GM21528 (cell line): ENCODE data around the gene KRT6C.
"Not testable (repeated sequence)": the region's sequence is repeated elsewhere in the genome, so short reads cannot be mapped to it uniquely, and the experiment has no call there.

Experiments
- ATAC-seq: cut with Tn5 transposase; IDR thresholded peaks from one replicate; pipeline ENCODE4 v1.9.1; 2021; ENCODE audit warnings: mild to moderate bottlenecking, moderate library complexity; ENCODE audit not compliant: unreplicated experiment, low FRiP score

Gene KRT6C

DNA sequence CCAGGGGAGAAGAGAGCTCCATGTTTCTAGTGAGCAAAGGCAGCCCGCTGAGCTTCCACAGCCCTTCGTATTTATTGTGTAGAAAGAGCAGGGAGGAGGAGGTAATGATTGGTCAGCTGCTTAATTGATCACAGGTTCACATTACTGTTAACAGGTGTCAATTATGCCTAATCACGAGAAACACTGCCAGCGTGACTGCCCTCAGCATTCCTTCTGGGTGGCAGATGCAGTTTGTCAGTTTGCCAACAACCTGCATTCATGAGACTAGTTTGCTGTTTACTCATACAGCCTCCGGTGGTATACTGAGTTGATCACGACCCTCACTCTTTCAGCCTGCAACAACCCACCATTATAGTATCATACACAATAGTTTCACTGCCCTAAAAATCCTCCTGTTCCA is 27.0 kb upstream of the KRT6C start:
- not testable (repeated sequence) for ATAC-seq

DNA sequence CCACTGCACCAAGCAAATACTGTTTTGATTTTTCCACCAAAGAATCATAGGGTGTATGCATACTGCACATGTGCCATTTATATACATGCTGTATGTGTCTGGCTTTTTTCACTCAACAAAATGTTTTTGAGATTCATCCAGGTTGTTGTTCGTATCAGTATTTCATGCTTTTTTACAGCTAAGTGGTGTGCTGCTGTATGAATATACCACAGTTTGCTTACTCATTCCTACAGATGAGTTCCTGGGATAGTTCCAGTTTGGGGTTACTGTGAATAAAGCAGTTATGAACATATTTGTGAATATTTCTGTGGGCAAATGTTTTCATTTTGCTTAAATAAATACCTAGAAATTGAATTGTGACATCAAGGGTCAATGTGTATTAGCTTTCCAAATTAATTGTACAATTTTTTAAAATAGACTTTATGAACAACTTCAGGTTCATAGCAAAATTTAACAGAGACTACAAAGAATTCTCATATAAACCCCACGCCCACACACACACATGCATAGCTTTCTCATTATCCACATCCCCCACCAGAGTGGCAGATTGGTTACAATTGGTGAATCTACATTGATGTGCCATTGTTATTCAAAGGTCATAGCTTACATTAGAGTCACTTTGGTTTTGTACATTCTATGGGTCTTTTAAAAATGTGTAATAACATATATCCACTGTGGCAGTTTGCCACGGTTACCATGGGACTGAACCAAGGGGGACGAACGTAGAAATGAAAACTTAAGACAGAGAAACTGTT is 26.4 kb upstream of the KRT6C start:
- ATAC-seq = no peak

DNA sequence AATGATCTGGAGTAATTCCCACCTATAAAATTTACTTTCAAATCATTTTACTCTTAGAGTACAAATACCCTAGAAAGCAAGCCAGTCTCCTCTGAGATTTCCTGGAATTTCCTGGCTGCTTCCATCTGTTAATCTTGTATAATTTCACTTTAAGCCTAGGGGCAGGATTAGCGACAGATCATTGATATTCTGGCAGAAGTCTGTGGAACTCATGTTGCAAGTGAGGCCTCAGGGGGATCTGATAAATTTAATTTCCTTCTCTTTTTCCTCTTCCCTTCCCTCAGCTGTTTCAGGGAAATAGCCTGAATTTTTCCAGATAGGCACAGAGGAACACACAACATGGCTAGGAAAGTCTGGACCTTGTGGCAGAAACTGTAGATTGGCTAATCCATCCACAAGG is 25.3 kb upstream of the KRT6C start:
- no peak for ATAC-seq

DNA sequence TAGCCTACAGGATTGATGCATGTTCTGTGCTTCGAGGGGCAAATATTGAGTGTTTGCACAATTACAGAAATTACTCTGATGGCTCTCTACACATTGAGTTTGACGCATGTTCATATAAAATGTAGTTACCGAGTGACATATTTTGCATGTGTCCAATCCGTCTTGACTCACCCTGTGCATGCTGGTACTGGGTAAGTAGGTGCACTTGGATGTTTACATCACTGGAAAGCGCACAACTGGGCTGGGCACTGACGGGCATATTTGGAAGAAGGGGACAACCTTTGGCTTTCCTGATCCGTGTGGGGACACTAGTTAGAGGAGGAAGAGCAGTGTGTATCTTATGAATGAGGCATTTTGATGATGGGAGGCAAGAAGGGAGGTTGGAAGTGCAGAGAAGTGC is 24.4 kb upstream of the KRT6C start:
- ATAC-seq = no peak

DNA sequence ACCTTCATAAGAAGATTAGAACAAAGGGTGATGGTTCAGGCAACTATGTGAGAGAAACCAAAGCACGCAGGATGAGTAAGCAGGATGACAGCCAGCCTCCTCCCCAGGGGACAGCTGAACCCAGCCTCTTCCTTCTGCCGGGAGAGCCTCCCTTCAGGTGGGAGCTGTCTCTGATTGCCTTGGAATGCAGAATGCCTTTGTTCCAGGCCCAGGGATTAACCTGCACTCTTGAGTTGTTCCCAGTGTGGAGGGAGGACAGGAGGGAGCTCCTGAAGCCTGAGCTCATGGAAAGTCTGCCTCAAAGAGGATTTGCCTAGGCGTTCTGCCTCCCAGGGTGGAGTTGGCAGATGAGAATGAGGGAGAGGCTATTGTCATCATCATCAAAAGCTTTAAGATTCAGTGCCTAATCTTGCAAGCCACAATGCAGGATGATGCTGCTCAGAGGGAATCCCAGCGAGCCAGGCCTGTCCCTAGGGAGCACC is 23.0 kb upstream of the KRT6C start:
- no peak for ATAC-seq

DNA sequence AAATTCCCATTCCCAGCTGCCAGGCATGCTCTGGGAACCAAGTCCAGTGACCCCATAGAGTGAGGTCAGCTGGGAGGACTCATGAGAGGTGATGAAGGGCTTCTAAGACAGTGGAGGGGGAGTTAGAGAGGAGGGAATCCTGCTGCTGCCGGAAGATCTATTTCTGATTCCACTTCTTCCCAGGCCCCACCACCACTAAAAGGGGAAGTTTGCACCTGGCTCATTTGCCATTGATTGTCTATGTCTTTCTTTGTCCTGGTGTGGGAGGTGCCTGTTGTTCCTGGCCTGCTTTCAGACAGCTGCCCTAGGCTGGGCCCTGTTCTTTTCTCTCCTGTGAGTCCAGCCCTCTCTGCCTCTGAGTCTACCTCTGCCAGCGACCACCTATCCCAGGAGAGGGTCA is 22.4 kb upstream of the KRT6C start:
- ATAC-seq = no peak

DNA sequence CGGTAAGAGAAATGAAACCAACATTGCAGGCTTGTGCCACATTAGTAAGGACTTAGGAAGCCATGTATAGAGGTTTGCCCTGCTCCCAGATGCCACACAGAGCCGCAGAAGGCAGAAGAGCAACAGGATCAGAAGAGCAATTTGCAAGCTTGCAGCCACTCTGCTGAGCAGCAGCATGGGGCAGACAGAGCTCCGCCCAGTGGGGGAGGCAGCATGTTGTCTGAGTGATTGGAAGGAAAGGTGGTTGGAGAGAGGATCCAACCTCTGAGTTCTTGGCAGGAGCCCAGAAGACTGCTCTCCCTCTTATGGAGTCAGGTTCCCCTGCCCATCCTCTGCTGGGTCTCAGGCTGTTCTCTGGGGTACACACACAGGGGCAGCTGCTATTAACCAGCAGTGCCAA is 21.8 kb upstream of the KRT6C start:
- ATAC-seq = no peak

DNA sequence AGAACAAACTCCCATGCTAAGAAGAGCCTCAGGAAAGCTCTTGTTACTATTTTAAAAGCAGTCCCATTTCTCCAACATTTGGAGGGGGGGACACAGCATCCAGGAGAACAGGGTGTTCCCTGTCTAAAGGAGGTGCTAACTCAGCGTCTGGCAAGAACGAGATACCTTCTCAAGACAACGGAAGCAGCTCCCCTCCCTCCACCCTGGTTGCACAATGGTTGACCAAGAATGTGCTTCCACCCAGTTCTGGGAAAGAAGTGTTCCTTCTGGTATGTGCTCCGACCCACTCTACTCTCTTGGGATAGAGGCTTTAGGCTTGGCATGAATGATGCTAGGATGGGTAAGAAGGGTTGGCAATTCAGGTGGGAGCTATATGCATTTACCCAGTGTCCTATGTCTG is 20.9 kb upstream of the KRT6C start:
- no peak for ATAC-seq

DNA sequence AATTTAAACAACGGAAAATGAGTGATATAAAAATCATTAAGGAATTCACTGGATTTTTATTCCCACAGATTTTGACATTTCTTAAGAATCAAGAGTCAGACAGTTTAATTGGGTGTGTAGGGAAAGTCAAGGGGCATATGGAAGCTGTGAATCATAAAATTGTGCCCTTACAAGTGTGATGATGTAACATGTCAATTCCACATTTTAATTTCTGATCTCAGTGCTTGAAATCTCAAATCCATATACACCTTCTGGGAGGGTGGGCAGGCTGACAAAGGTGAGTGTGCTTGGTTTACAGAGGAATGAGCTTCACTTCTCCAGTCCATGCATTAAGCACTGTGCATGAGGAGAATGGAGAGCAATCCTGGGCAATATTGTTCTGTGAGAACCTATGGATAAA is 20.5 kb upstream of the KRT6C start:
- ATAC-seq = no peak

DNA sequence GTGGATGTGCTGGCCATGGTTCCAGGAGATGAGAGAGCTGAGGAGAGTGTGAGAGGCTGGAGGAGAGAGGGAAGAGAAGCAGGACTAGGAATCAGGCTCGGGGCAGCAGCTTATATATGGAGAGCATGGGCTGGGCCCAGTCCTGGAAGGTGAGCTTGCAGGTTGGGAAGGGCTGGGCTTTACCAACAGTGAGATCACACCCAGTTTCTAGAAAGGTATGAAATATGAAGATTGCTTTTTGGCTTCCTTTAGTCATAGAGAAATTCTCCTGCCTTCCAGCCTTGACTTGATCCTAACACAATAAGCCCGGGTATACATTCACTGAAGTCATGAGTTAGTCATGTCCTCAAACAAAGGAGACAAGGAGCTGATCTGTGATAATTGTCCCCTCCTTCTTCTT is 19.6 kb upstream of the KRT6C start, which contains the start of gene KRT6A:
Gene KRT6A (minus strand): TSS at position 86 of the 400 bp plus-strand sequence. CDS start 69 bp downstream, at position 17.
- no peak for ATAC-seq

DNA sequence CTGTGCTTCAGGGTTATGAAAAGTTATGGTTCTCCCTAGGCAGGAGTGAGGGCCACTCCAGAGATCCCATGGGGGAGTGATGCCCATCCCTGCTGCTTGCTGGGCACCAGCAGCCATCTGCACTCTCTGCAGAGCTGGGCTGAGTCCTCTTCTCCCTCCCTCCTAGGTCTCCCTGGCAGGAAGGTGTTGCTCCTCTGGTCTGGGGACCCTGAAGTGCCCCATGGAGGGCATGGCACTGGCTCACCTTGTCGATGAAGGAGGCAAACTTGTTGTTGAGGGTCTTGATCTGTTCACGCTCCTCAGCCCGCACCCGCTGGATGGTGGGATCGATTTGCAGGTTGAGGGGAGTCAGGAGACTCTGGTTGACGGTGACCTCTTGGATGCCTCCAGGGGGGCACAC is 18.8 kb upstream of the KRT6C start:
- ATAC-seq = not testable (repeated sequence)

DNA sequence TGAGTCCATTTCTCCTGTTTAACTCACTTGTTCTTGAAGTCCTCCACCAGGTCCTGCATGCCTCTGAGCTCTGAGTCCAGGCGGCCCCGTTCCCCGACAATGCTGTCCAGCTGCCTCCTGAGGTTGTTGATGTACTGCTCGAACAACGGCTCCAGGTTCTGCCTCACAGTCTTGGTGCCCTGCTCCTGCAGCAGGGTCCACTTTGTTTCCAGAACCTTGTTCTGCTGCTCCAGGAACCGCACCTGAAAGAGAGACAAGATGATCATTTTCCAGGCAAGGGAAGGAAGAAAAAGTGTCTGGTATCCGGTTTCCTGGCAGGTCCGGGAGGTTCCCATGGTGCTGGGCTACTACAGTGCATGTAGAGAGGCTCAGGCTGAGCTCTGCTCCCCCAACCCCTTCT is 17.9 kb upstream of the KRT6C start:
- not testable (repeated sequence) for ATAC-seq

DNA sequence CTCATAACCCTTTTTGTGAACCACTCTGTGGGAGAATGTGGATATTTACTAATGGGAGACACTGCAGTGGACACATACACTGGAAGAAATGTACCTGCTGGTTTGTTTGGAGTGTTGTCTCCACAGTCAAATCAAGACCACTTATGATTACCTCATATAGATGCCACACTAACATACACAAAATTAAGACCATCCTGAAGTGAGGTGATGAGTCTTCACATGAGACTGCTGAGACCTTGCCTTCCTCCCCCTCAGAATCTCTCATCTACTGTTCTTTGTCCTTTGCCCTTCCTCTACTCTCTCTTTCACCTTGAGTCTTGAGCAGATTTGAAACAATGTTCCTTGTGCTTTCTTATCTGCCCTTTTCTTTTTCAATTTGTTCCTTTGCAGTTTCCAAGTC is 15.1 kb upstream of the KRT6C start:
- ATAC-seq = no peak

DNA sequence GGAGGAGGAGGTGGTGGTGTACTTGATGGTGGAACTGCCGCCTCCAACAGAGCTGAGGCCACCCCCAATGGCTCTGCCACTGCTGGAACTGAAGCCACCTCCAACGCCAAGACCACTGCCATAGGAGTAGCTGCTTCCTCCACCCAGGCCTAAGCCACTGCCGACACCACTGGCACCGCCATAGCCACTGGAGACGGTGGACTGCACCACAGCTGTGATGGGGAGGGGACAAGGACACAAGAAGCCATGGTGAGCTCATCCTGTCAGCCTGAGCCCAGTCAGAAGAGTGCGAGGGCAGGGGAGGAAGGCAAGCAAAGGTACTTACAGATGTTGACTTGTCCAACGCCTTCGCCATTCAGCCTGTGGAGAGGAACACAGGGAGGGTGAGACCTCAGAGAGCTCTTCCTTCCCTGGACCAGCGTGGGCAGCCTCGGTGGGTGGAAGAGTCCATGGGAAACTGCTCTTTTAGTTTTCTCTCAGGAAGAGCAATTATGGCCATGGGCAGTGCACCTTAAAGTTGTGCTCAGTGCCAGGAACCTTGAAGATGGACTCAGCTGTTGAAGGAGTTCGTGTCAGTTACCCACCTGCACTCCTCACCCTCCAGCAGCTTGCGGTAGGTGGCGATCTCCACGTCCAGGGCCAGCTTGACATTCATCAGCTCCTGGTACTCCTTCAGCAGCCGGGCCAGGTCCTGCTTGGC is 14.3 kb upstream of the KRT6C start:
- ATAC-seq = not testable (repeated sequence)

DNA sequence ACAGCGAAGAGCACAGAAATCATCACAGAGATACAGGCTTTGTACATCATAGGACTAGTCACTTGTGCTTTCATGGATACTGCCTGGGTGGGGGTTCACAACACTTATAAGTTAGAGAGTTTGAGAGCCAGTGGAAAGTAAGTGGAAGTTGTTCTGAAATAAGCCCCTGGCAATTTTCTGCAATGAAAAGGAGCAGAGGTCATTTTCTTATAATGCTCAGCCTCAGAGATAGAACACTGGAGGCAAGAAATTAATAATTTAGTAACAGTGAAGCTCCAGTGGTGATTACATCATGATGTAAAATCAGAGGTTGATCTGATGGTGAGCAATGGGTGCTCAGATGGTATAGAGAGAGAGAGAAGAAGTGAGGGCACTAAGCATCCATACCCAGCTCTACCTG is 13.6 kb upstream of the KRT6C start:
- no peak for ATAC-seq

DNA sequence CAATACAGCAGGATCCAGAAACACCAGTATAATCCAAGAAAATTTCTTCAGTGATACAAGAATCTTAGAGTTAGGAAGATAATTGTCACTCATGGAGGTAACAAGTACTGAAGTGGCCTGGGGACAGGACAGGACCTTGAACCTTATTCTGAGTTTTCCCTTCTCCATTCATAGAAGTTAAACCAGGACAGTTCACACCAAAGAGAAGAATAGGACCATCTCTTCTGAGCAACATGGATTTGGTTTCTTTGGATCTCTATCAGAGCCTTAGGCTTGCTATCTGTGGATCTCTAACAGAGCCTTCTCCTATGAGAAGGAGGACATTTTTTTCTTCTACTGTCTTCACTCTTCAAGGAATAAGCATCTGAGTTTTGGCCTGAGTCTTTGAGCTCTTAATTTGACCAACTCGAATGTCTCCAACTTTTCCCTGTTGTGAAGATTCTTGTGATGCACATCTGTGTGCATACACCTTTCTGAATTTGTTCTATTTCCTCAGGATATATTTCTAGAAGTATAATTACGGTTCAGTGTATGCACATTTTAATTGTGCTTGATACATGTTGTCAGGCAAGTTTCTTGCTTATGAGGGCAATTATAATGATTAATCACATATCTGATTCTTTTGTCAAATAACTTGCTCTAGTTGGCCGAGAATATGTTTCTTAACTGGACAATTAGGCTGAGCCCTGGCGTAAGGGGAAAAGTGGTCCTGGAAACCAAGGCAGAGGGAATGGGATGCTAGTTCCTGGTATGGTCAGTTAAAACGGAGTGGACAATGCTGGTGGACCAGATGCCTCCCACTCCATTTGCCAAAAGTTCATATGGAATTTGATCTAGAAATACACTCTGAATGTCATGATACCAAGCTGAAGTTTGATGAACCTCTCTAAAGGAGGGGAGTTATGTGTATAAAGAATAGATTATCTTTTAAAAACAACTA is 12.8 kb upstream of the KRT6C start:
- no peak for ATAC-seq

DNA sequence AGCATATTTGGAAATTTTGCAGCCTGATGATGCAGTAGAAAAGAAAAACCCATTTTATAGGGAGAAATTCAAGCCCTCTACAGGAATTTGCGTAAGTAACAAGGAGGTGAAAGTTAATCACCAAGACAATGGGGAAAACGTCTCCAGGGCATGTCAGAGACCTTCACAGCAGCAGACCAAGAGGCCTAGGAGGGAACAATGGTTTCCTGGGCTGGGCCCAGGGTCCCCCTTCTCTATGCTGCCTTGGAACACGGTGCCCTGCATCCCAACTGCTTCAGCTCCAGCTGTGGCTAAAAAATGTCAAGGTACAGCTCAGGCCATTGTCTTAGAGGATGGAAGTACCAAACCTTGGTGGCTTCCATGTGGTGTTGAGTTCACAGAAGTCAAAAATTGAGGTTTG is 6.5 kb upstream of the KRT6C start:
- no peak for ATAC-seq

DNA sequence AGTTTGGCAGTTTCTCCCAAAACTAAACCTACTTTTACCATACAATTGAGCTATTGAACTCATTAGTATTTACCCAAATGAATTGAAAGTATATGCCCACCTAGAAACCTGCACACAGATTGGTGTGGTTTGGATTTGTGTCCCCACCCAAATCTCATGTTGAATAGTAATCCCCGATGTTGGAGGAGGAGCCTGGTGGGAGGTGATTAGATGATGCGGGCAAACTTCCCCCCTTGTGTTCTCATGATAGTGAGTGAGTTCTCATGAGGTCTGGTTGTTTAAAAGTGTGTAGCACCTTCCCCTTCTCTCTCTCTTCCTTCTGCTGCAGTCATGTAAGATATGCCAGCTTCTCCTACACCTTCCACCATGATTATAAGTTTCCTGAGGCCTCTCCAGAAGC is 4.0 kb upstream of the KRT6C start:
- ATAC-seq = no peak

DNA sequence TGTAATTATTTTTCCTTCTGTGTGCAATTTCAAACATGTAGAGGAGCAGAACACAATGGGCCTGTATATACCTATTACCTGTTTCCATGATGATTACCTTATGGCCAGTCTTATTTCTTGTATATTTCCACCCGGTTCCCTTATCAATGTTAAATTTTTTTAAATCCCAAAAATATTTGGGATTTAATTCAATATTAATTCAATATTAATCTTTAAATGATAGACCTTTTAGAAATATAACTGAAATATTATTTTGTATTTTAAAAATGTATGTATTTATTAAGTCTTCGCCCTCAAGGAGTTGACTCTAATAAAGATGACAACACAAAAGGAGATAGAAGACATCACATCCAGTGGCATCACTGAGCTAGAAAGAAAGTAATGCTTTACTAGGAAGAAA is 607 bp upstream of the KRT6C start:
- no peak for ATAC-seq

DNA sequence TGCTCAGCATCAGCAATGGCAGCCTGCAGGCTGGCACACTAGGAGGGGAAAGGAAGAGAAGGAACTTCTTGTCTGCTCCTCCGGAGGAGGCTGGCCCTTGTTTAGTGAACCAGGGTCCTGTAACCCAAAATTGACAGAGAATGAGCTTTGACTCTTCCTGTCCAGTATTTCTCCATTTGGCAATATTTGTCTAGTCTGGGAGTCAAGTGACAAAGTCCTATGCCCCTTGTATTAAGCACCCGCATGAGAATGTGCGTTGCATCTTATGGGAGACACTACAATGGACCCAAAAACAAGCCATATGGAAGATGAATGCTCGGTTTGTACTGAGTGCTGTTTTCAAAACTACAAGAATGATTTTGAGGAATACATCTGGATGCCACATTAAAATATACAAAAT is 3.8 kb downstream of the KRT6C start:
- no peak for ATAC-seq

DNA sequence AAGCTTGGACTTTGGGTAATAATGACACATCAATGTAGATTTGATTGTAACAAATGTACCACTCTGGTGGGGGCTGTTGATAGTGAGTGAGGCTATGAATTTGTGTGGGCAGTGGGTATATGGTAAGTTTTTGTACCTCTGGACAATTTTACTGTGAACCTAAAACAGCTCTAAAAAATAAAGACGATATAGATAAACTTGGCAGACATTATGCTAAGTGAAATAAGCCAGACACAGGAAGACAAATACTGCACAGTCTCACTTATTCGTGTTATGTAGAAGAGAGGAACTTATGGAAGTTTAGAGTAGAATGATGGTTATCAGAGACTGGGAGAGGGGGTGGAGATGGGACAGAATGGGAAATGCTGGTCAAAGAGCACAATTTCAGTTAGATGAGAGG is 8.7 kb downstream of the KRT6C start:
- ATAC-seq = no peak
